ENCODE measurements around the gene ALDH7A1.

- TF ChIP-seq CTCF (conservative IDR thresholded peaks at IDR 0.05 in 1 of 2, IDR thresholded peaks at IDR 0.05 in 1 of 2; ENCODE audit: extremely low read depth in 1 of 2, insufficient read depth in 1 of 2, low read depth in 1 of 2, low read length in 2 of 2), result no peak
- TF ChIP-seq EZH2 (IDR thresholded peaks at IDR 0.05; ENCODE audit: borderline replicate concordance, low read length), result no peak
Observed at GRCh38 chr5:126482591-126482990, 112.4 kb downstream of the ALDH7A1 start.

Measured in mammary epithelial cell (primary cell).